C4-2B (cell line): ENCODE measurements around the gene UNKL.

Source experiments
- ZFX ChIP-seq: fragments of 450-650 bp; IDR thresholded peaks from 2 replicates; pipeline ENCODE4 v1.6.1; 2017
- TF ChIP-seq, protein P1 (sequence below): fragments of 450-650 bp; conservative IDR thresholded peaks from 2 replicates; pipeline ENCODE4 v1.5.1; 2017; ENCODE audit warnings: mild to moderate bottlenecking

- TF ChIP-seq, protein P1, sequence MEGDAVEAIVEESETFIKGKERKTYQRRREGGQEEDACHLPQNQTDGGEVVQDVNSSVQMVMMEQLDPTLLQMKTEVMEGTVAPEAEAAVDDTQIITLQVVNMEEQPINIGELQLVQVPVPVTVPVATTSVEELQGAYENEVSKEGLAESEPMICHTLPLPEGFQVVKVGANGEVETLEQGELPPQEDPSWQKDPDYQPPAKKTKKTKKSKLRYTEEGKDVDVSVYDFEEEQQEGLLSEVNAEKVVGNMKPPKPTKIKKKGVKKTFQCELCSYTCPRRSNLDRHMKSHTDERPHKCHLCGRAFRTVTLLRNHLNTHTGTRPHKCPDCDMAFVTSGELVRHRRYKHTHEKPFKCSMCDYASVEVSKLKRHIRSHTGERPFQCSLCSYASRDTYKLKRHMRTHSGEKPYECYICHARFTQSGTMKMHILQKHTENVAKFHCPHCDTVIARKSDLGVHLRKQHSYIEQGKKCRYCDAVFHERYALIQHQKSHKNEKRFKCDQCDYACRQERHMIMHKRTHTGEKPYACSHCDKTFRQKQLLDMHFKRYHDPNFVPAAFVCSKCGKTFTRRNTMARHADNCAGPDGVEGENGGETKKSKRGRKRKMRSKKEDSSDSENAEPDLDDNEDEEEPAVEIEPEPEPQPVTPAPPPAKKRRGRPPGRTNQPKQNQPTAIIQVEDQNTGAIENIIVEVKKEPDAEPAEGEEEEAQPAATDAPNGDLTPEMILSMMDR, result no peak
- no peak for TF ChIP-seq ZFX
Observed at GRCh38 chr16:1338855-1339675, 75.4 kb downstream of the UNKL start.
